ENCODE measurements around the gene OR6M1. TPM values are rescaled to one million over a fixed set of nuclear protein-coding genes. Genes with fewer than 3 reads are reported as not detected.

OR6M1 gene
- polyA plus RNA-seq, 1 experiment: not detected

GRCh38 chr11:123796226-123796625 is 9.9 kb downstream of the OR6M1 start:
- no peak for DNase-seq (ENCODE audit: low read depth)
- H3K36me3 ChIP-seq (ENCODE audit: control insufficient read depth, insufficient read depth, low read length): no peaks in the 10 kb centered on the region
- no peak for TF ChIP-seq CTCF (IDR thresholded peaks at IDR 0.05; ENCODE audit: insufficient read depth, low read depth, low read length)
- no peaks in the 10 kb centered on the region for H3K27me3 ChIP-seq (ENCODE audit: control insufficient read depth, insufficient read depth, low read length)
- H3K4me3 ChIP-seq (ENCODE audit: low read depth, low read length): no peak overlapping the region
- POLR2A ChIA-PET: no interaction called here
- CTCF ChIA-PET: no interaction called here

GRCh38 chr11:123783536-123783935 is 22.6 kb downstream of the OR6M1 start:
- CTCF ChIA-PET: interaction anchor here (1.5 kb wide), 1 partner anchor 12 kb away, joined by 3 read pairs; no protein-coding TSS in a partner anchor
- no peak for TF ChIP-seq CTCF (IDR thresholded peaks at IDR 0.05; ENCODE audit: insufficient read depth, low read depth, low read length)
- no peak for DNase-seq (ENCODE audit: low read depth)

GRCh38 chr11:123778511-123778910 is 27.6 kb downstream of the OR6M1 start:
- Histone ChIP-seq H3K36me3 (ENCODE audit: control insufficient read depth, insufficient read depth, low read length) (no peaks in the 10 kb centered on the region), H3K27me3 (ENCODE audit: control insufficient read depth, insufficient read depth, low read length) (no peaks in the 10 kb centered on the region), H3K4me3 (ENCODE audit: low read depth, low read length) (no peak overlapping the region)
- DNase-seq (ENCODE audit: low read depth): no peak
- ChIA-PET CTCF (no interaction called here), POLR2A (no interaction called here)
- TF ChIP-seq CTCF (IDR thresholded peaks at IDR 0.05; ENCODE audit: insufficient read depth, low read depth, low read length): no peak

More at GRCh38 chr11:123783536-123783935, 22.6 kb downstream of the OR6M1 start:
- Histone ChIP-seq H3K27me3 (ENCODE audit: control insufficient read depth, insufficient read depth, low read length) (no peaks in the 10 kb centered on the region), H3K4me3 (ENCODE audit: low read depth, low read length) (no peak overlapping the region), H3K36me3 (ENCODE audit: control insufficient read depth, insufficient read depth, low read length) (no peaks in the 10 kb centered on the region)
- POLR2A ChIA-PET: no interaction called here

GRCh38 chr11:123775715-123776549 is 30.2 kb downstream of the OR6M1 start:
- no peaks in the 10 kb centered on the region for H3K36me3 ChIP-seq (ENCODE audit: control insufficient read depth, insufficient read depth, low read length)
- no peak overlapping the region for H3K4me3 ChIP-seq (ENCODE audit: low read depth, low read length)
- no peak for DNase-seq (ENCODE audit: low read depth)
- CTCF ChIA-PET: interaction anchor here (1.4 kb wide), 1 partner anchor 27 kb away, joined by 3 read pairs; no protein-coding TSS in a partner anchor
- no peaks in the 10 kb centered on the region for H3K27me3 ChIP-seq (ENCODE audit: control insufficient read depth, insufficient read depth, low read length)
- no peak for TF ChIP-seq CTCF (IDR thresholded peaks at IDR 0.05; ENCODE audit: insufficient read depth, low read depth, low read length)
- POLR2A ChIA-PET: no interaction called here

- POLR2A ChIA-PET: no interaction called here
Observed at GRCh38 chr11:123775289-123775688, 30.9 kb downstream of the OR6M1 start.

More at GRCh38 chr11:123775289-123775688, 30.9 kb downstream of the OR6M1 start:
- CTCF ChIA-PET: interaction anchor here (1.4 kb wide), 1 partner anchor 27 kb away, joined by 3 read pairs; no protein-coding TSS in a partner anchor
- Histone ChIP-seq H3K36me3 (ENCODE audit: control insufficient read depth, insufficient read depth, low read length) (no peaks in the 10 kb centered on the region), H3K27me3 (ENCODE audit: control insufficient read depth, insufficient read depth, low read length) (no peaks in the 10 kb centered on the region), H3K4me3 (ENCODE audit: low read depth, low read length) (no peak overlapping the region)
- no peak for DNase-seq (ENCODE audit: low read depth)
- no peak for TF ChIP-seq CTCF (IDR thresholded peaks at IDR 0.05; ENCODE audit: insufficient read depth, low read depth, low read length)
